ENCODE results near the gene TCN1. TPM values are rescaled to one million over a fixed set of nuclear protein-coding genes. Genes with fewer than 3 reads are reported as not detected.
"Not testable (repeated sequence)": the region's sequence is repeated elsewhere in the genome, so short reads cannot be mapped to it uniquely, and the experiment has no call there.

TCN1 gene
- polyA plus RNA-seq, 3 donors, result not detected

DNA sequence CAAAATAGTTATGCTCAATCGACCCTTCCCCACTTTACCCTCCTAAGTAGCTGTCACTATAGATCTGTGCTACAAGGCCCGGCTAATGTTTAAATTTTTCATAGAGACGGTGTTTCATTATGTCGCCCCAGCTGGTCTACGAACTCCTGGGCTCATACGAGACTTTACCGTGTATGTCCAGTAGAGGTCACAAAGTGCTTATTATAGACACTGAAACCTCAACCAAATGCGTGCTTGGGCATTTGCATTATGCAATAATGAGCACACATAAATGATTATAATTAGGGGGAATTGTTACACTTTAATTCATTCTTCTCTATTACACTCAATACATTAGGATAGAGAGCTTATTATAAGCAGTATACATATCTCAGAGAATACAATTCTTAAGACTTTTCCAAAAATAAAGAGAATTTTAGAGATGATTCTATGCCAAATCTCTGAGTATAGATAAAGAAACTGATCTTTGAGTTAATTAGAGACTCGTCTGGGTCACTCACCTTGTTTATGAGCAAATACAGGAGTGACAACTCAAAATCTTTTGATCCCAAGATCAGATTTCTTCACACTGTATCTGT is 43.2 kb downstream of the TCN1 start:
- Mint-ChIP-seq H3K4me1 (peaks cover 17% of the 10 kb centered on the region), H3K27ac (no peak overlapping the region), H3K36me3 (no peaks in the 10 kb centered on the region), H3K9me3 (peaks cover 0 to 3% (median 0%) of the 10 kb centered on the region in 7 donors), H3K4me3 (peak overlapping the region in 1 of 2 donors; percentile 84), H3K27me3 (ENCODE audit: low read depth in 3 of 3) (peaks cover 0 to 3% (median 0%) of the 10 kb centered on the region in 3 donors)
- TF ChIP-seq, protein P1, sequence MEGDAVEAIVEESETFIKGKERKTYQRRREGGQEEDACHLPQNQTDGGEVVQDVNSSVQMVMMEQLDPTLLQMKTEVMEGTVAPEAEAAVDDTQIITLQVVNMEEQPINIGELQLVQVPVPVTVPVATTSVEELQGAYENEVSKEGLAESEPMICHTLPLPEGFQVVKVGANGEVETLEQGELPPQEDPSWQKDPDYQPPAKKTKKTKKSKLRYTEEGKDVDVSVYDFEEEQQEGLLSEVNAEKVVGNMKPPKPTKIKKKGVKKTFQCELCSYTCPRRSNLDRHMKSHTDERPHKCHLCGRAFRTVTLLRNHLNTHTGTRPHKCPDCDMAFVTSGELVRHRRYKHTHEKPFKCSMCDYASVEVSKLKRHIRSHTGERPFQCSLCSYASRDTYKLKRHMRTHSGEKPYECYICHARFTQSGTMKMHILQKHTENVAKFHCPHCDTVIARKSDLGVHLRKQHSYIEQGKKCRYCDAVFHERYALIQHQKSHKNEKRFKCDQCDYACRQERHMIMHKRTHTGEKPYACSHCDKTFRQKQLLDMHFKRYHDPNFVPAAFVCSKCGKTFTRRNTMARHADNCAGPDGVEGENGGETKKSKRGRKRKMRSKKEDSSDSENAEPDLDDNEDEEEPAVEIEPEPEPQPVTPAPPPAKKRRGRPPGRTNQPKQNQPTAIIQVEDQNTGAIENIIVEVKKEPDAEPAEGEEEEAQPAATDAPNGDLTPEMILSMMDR (IDR thresholded peaks at IDR 0.05), result peak; percentile 80
- Histone ChIP-seq H3K79me2 (ENCODE audit: insufficient read depth, low read length) (no peaks in the 10 kb centered on the region), H3K36me3 (replicated peaks in 1 of 2; ENCODE audit: control insufficient read depth in 1 of 2, insufficient read depth in 2 of 2, low read length in 2 of 2) (no peaks in the 10 kb centered on the region), H3K4me3 (replicated peaks in 1 of 3; ENCODE audit: low read depth in 2 of 3, low read length in 3 of 3) (no peak overlapping the region), H3K27ac (ENCODE audit: low read depth in 1 of 2, low read length in 2 of 2) (no peak overlapping the region), H3K4me2 (replicated peaks; ENCODE audit: extremely low read depth, low read length, poor library complexity, severe bottlenecking) (no peak overlapping the region), H3K9ac (ENCODE audit: insufficient read depth, low read length, poor library complexity, severe bottlenecking) (no peak overlapping the region), H3K9me3 (replicated peaks in 1 of 2; ENCODE audit: control insufficient read depth in 1 of 2, insufficient read depth in 1 of 2, low read length in 2 of 2) (no peaks in the 10 kb centered on the region), H4K20me1 (ENCODE audit: insufficient read depth, low read length) (no peaks in the 10 kb centered on the region), H3K27me3 (ENCODE audit: control insufficient read depth in 2 of 2, insufficient read depth in 2 of 2, low read length in 2 of 2) (no peaks in the 10 kb centered on the region), H2AFZ (ENCODE audit: insufficient read depth, low read depth, low read length, poor library complexity, severe bottlenecking) (peak overlapping the region; percentile 60), H3K4me1 (ENCODE audit: control insufficient read depth in 1 of 2, insufficient read depth in 2 of 2, low read length in 2 of 2) (peaks cover 12% of the 10 kb centered on the region in 2 donors)
- intact Hi-C loops (cut with micrococcal nuclease), result loop anchor here (5.0 to 10.0 kb wide), 4 partner anchors 92 to 432 kb away; no protein-coding TSS in a partner anchor
- no CpG with 5 or more reads among the region's 9 CpGs for whole genome bisulfite sequencing (ENCODE audit: insufficient coverage)
- peak; percentile 55 to 79 (median 72) for DNase-seq

DNA sequence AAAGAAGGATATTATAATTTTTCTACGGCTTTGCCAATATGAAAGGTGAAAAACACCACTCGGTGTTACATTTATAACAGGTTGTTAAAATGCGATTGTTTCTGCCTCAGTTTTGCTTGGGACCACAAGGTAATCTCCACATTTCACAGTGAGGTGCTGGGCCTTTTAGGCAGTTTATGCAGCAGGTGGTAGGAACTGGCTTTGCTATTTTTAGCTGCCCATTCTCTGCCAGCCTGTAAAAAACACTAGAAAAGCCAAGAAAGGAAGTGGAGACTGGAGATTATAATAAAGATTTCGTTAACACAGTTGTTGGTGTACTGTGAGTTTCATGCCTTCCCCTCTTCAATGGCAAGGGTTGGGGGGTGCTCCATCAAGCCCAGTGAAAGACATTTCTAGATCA is 47.7 kb downstream of the TCN1 start:
- Mint-ChIP-seq H3K27ac (peak overlapping the region in 1 of 7 donors; percentile 61), H3K4me1 (peaks cover 24% of the 10 kb centered on the region), H3K9me3 (no peaks in the 10 kb centered on the region), H3K27me3 (ENCODE audit: low read depth in 3 of 3) (no peaks in the 10 kb centered on the region), H3K36me3 (no peaks in the 10 kb centered on the region), H3K4me3 (no peak overlapping the region)
- intact Hi-C loops (cut with micrococcal nuclease), result no loop called here
- no peak for DNase-seq
- no peak overlapping the region for H3K9ac ChIP-seq (ENCODE audit: insufficient read depth, low read length, poor library complexity, severe bottlenecking)
- no peaks in the 10 kb centered on the region for H3K36me3 ChIP-seq (replicated peaks in 1 of 2; ENCODE audit: control insufficient read depth in 1 of 2, insufficient read depth in 2 of 2, low read length in 2 of 2)
- no peak overlapping the region for H3K4me2 ChIP-seq (replicated peaks; ENCODE audit: extremely low read depth, low read length, poor library complexity, severe bottlenecking)
- TF ChIP-seq, protein P1 (IDR thresholded peaks at IDR 0.05), result no peak
- H3K27ac ChIP-seq (ENCODE audit: low read depth in 1 of 2, low read length in 2 of 2), result no peak overlapping the region
- no peak overlapping the region for H3K4me3 ChIP-seq (replicated peaks in 1 of 3; ENCODE audit: low read depth in 2 of 3, low read length in 3 of 3)
- peak overlapping the region; percentile 18 for H2AFZ ChIP-seq (ENCODE audit: insufficient read depth, low read depth, low read length, poor library complexity, severe bottlenecking)
- peaks cover 18 to 22% of the 10 kb centered on the region in 2 donors for H3K4me1 ChIP-seq (ENCODE audit: control insufficient read depth in 1 of 2, insufficient read depth in 2 of 2, low read length in 2 of 2)
- H4K20me1 ChIP-seq (ENCODE audit: insufficient read depth, low read length), result no peaks in the 10 kb centered on the region
- no peaks in the 10 kb centered on the region for H3K9me3 ChIP-seq (replicated peaks in 1 of 2; ENCODE audit: control insufficient read depth in 1 of 2, insufficient read depth in 1 of 2, low read length in 2 of 2)
- H3K27me3 ChIP-seq (ENCODE audit: control insufficient read depth in 2 of 2, insufficient read depth in 2 of 2, low read length in 2 of 2), result no peaks in the 10 kb centered on the region
- H3K79me2 ChIP-seq (ENCODE audit: insufficient read depth, low read length), result no peaks in the 10 kb centered on the region
- WGBS (ENCODE audit: insufficient coverage), result 0% methylated on average over 1 of the region's 4 CpGs

DNA sequence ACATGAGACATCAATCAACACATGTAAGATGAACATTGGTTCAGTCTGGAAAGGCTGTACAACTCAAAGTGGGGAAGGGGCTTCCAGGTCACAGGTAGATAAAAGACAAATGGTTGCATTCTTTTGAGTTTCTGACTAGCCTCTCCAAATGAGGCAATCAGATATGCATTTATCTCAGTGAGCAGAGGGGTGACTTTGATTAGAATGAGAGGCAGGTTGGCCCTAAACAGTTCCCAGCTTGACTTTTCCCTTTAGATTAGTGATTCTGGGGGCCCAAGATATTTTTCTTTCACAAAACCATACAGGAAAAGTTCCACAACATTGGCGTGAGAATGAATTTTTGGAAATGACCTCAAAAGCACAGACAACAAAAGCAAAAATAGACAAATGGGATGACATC is 49.9 kb downstream of the TCN1 start:
- H3K4me2 ChIP-seq (replicated peaks; ENCODE audit: extremely low read depth, low read length, poor library complexity, severe bottlenecking); H3K9me3 Mint-ChIP-seq; H3K27ac ChIP-seq (ENCODE audit: low read depth in 1 of 2, low read length in 2 of 2); H3K79me2 ChIP-seq (ENCODE audit: insufficient read depth, low read length); H3K9ac ChIP-seq (ENCODE audit: insufficient read depth, low read length, poor library complexity, severe bottlenecking); H4K20me1 ChIP-seq (ENCODE audit: insufficient read depth, low read length); intact Hi-C loops (cut with micrococcal nuclease); H3K4me3 ChIP-seq (replicated peaks in 1 of 3; ENCODE audit: low read depth in 2 of 3, low read length in 3 of 3); H3K27me3 ChIP-seq (ENCODE audit: control insufficient read depth in 2 of 2, insufficient read depth in 2 of 2, low read length in 2 of 2); H3K27me3 Mint-ChIP-seq (ENCODE audit: low read depth in 3 of 3); H3K36me3 Mint-ChIP-seq; H3K9me3 ChIP-seq (replicated peaks in 1 of 2; ENCODE audit: control insufficient read depth in 1 of 2, insufficient read depth in 1 of 2, low read length in 2 of 2); H3K27ac Mint-ChIP-seq; H2AFZ ChIP-seq (ENCODE audit: insufficient read depth, low read depth, low read length, poor library complexity, severe bottlenecking); H3K36me3 ChIP-seq (replicated peaks in 1 of 2; ENCODE audit: control insufficient read depth in 1 of 2, insufficient read depth in 2 of 2, low read length in 2 of 2); DNase-seq; H3K4me3 Mint-ChIP-seq: not testable (repeated sequence)
- WGBS (ENCODE audit: insufficient coverage), result no CpG with 5 or more reads among the region's 1 CpG
- peaks cover 16 to 23% of the 10 kb centered on the region in 2 donors for H3K4me1 ChIP-seq (ENCODE audit: control insufficient read depth in 1 of 2, insufficient read depth in 2 of 2, low read length in 2 of 2)
- peaks cover 20% of the 10 kb centered on the region for H3K4me1 Mint-ChIP-seq

Measured in CD14-positive monocyte (primary cell).